Epithelial cell of proximal tubule (primary cell): Measurements from ENCODE around the gene MAGI2. TPM values are rescaled to one million over a fixed set of nuclear protein-coding genes. Genes with fewer than 3 reads are reported as not detected.

ENCODE experiments used
- DNase-seq: peaks from one replicate; pipeline ENCODE4 v3.0.0-alpha.2; 2011; ENCODE audit warnings: low read depth
- H3K4me3 ChIP-seq: 2 replicates; pipeline ENCODE4 v1.5.1; 2011; ENCODE audit warnings: low read depth, mild to moderate bottlenecking, low read length
- CTCF ChIP-seq: conservative IDR thresholded peaks from 2 replicates; pipeline ENCODE4 v1.5.1; 2012; ENCODE audit warnings: low read depth, mild to moderate bottlenecking, low read length
- total RNA-seq: library from RNA; depleted of rRNA; stranded (reverse); fragments of >200 nt; gene quantifications from 2 replicates; pipeline ENCODE4 v1.2.3, GENCODE V29; 2015

MAGI2 gene
- total RNA-seq, 1 donor from 2014 or later, result 0.92 TPM

- no peak for TF ChIP-seq CTCF
- no peak for DNase-seq
- no peak overlapping the region for H3K4me3 ChIP-seq
Observed at GRCh38 chr7:78265486-78265885, 1188.0 kb downstream of the MAGI2 start.

- no peak overlapping the region for H3K4me3 ChIP-seq
- no peak for DNase-seq
- TF ChIP-seq CTCF, result no peak
Observed at GRCh38 chr7:78265071-78265470, 1188.4 kb downstream of the MAGI2 start.

- no peak for DNase-seq
- H3K4me3 ChIP-seq, result no peak overlapping the region
- TF ChIP-seq CTCF, result no peak
Observed at GRCh38 chr7:78264105-78264504, 1189.4 kb downstream of the MAGI2 start.

- no peak for DNase-seq
- H3K4me3 ChIP-seq, result no peak overlapping the region
- TF ChIP-seq CTCF, result no peak
Observed at GRCh38 chr7:78261739-78262138, 1191.7 kb downstream of the MAGI2 start.

- TF ChIP-seq CTCF, result no peak
- no peak for DNase-seq
- H3K4me3 ChIP-seq, result no peak overlapping the region
Observed at GRCh38 chr7:78261302-78261701, 1192.2 kb downstream of the MAGI2 start.

GRCh38 chr7:78260826-78261225 is 1192.6 kb downstream of the MAGI2 start:
- TF ChIP-seq CTCF, result no peak
- DNase-seq, result no peak

GRCh38 chr7:78254726-78255055 is 1198.8 kb downstream of the MAGI2 start:
- no peak for TF ChIP-seq CTCF
- H3K4me3 ChIP-seq, result no peak overlapping the region
- DNase-seq, result no peak

More at GRCh38 chr7:78260826-78261225, 1192.6 kb downstream of the MAGI2 start:
- no peak overlapping the region for H3K4me3 ChIP-seq
